RCC 7860 (cell line): Measurements from ENCODE around the gene NLRC3.

ENCODE experiments used
- DNase-seq: peaks from one replicate; pipeline ENCODE4 v3.0.0-alpha.2; 2015; ENCODE audit warnings: low spot score
- FAIRE-seq: peaks from 2 replicates; lab custom pipeline; 2012; peaks lifted over from hg19 to GRCh38; lab: Jason Lieb, UNC

NLRC3 gene

DNA sequence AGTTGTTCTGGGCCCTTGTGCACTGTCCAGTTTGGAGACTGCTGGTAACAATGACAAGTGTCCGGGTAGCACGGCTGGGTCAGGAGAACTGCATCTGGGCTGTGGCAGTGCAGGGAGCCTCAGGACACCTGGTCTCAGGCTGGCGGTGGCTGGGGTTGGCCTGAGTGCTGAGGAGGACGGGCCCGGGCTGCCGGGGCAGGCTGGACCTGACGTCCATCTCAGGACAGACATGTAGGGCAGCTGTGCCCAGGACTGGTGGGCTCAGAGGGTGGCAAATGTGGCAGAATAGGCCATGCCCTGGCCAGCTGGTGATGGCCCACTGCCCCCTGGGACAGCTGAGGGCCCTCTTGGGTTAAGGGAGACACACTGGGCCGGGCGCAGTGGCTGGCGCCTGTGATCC is 4.2 kb upstream of the NLRC3 start:
- no peak for DNase-seq
- no peak for FAIRE-seq

DNA sequence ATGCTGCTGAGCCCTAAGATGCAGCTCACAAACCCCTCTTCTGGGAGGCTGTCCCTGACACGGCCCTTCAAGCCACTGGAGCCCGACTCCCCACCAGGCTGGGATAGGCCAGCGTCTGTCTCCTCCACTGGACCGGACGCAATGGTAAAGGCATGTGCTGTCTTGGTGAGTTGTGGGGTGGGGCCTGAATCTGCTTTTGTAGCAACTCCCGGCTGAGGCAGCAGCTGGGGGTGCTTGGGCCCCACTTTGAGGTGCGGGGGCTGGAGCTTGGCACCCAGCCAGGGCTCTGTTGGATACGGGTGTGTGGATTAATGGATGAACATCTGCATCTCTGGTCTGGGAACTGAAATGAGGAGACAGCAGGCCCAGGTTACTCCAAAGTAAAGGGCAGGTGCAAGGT is 3.5 kb upstream of the NLRC3 start:
- DNase-seq (no peak), FAIRE-seq (no peak)

DNA sequence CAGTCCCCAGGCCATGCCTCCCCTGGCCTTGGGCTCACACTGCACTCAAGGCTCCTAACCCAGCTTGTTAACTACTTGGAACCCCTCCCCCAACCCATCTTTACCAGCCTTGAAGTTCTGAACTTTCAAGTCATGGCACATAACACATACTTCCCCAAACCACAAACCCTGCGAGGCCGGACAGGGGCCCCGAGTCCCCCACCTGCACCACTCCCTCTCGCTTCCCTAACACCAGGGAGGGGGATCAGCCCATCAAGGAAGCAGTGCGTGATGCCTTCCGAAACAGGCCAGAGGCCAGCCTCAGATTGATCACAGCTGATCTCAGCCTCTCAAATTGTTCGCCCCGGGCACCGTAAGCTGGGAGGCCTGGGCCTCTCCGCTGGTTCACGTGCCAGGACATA is 3.0 kb upstream of the NLRC3 start:
- FAIRE-seq (no peak), DNase-seq (no peak)

DNA sequence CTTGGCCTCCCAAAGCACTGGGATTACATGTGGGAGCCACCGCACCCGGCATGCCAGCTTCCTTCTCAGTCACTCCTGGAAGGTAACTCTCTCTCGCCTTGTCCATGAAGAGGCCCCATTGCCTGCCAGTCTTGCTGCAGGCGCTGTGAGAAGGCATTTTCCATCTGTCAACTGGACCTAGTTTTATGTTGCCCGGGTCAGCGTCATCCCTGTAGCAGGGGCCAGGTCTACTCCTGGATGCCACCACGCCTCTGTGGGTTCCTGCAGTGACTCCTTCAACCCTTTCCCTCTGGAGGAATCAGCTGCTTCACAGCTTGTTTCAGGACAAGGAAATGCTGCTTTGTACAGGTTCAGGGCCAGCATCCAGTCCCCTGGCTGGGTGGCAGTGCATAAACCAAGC is 2.6 kb upstream of the NLRC3 start:
- DNase-seq = no peak
- FAIRE-seq = no peak

DNA sequence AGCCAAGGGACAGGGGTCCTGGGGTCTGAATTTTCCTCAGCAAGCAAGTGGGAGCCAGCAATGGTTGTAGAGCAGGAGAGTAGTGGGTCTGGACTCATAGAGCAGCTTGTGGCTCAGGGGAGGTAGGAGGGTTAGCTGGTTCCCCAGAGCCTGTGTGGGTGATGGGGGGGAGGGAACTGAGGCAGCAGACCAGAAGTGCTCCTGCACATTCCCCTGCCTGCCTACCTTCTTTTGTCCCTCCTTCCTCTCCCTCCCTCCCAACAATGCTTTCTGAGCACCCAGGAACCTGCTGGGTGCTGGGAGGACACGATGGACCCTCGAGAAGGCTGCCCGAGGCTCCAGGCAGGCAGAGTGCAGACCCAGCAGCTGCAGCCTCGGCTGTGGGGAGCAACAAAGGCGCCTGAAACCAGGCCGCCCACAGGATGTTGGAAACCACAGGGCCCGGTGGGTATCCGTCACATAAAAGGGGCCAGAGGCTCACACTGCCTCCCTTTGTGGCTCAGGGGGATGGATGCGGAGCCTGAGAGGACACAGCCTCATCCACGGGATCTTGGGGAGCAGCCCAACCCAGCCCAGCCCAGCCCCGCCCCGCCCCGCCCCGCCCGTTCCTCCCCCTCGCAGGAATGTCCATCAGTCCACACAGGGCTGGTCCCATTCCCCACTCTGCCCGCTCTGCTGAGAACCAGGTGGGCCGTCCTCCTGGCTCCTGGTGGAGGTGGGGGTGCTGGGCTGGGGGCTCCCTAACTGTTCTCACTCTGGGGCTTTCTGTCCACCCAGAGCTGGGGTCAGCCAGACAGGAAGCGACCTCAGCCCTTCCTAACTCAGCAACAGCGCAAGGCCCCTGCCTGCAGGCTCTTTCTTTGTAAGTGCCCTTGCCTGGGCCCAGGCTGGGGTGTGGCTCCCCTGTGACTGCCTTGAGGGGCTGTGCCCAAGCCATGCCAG is 1.7 kb upstream of the NLRC3 start:
- DNase-seq = no peak
- FAIRE-seq = no peak

DNA sequence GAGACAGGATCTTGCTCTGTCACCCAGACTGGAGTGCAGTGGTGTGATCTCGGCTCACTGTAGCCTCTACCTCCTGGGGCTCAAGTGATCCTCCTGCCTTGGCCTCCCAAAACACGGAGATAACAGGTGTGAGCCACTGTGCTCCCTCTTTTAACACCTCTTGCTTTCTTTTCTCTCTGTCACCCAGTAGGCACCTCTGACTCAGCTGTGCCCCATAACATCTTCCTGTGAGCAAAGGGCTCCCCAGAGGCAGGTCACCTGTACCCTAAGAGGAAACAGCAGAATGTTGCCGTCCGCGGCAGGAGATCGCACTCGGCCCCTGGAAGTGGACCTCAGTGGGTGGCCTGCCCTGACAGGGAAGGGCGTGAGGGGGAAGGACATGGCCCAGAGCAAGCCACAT is 918 bp upstream of the NLRC3 start:
- FAIRE-seq (no peak), DNase-seq (no peak)

DNA sequence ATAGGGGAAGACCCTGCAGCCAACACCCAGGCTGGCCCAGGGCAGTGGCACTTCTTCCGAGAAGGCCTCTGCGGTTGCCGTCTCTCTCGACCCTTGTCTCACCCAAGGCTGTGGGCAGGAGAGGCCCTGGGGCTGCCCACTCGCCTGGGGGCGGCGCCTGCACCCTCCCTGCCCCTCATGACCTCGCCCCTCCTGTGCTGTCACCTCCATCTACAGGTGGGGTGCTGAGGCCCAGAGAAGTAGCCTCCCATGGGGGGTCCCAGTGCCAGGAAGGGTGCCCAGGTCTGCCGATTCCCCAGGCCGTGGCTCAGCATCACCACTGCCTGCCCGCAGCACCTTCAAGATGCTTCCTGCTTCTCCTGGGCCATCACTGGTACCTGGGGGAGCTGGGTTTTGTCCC is 992 bp downstream of the NLRC3 start:
- no peak for FAIRE-seq
- no peak for DNase-seq

DNA sequence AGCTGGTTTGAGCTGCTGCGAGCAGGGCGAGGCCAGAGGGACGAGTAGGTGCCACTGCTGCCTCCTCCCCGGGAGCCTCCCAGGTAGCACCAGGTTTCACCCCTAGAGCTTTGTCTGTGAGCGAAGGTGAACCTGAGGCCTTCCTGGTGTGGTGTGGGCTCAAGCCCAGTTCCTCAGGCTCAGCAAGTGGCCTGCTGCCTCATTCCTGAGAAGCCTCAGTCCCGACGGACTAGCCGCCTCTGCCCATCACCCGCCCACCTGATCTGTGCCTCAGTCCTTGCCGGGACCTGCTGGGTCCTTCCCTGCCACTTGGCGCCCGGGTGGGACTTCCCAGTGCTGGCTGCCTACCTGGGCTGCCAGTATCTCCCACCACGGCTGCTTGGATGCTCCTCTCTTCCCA is 1.7 kb downstream of the NLRC3 start:
- DNase-seq = no peak
- no peak for FAIRE-seq

DNA sequence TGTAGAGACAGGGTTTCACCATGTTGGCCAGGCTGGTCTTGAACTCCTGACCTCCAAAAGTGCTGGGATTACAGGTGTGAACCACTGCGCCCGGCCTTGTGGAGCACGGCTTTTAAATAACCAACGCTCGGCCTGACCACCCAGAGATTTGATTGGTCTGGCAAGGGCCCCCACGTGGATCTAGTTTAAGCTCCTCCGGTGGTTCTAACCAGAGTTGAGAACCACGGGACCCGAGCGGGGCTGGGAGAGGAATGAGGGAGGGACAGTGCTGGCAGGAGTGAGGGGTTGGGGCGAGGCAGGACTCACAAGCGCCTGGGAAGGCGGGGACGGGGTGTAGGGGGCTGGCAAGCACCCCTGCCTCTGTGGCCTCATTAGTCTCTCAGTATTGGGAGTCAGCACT is 3.0 kb downstream of the NLRC3 start:
- FAIRE-seq (no peak), DNase-seq (no peak)

DNA sequence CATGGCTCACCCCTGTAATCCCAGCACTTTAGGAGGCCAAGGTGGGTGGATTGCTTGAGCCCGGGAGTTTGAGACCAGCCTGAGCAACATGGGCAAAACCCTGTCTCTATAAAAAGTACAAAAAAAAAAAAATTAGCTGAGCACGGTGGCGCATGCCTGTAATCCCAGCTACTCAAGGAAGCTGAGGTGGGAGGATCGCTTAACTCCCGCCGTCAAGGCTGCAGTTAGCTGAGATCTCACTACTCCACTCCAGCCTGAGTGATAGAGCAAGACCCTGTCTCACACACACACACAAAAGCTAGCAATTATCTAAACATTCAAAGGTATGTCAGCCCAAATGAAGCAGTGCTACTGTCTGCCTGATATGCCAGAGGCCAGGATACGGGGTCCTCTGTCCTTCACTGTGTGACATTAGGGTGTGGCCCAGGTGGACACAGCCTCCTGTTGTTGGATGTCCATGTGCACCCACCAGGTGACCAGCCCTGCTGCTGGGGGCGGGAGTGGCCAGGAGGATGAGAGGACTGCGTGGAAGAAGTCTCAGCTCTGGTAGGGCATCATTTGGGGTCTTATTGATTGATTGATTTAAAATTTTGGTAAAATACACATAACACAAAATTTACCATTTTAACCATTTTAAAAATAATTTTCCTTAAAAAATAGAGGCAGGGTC is 3.9 kb downstream of the NLRC3 start:
- FAIRE-seq (no peak), DNase-seq (no peak)

DNA sequence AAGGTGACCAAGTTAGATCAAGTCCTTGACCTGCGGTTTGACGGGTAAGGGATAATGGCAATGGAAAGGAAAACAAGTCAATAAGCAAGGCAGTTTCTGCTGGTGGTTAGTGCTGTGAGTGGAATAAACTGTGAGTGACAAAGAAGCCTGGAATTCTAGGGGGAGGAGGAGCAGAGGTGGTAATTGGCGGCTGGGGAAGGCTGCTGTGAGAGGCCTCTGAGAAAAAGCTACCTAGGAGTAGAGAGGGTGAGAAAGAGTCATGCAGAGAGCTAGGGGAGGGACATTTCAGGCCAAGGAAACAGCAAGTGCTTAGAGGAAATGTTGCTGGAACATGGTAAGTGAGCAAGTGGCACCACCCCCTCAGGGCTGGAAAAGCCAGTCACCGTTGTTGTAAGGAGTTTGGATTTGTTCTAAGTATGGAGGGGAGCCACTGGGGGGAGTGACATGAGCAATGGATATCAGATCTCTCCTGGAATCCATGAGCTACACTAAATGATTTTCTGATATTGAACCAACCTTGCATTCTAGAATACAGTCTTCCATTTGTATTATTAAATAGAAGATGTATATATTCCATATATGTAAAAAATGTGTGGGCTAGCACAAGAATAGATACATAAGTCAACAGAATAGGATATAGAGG is 6.7 kb downstream of the NLRC3 start:
- DNase-seq = peak; percentile 58
- no peak for FAIRE-seq

DNA sequence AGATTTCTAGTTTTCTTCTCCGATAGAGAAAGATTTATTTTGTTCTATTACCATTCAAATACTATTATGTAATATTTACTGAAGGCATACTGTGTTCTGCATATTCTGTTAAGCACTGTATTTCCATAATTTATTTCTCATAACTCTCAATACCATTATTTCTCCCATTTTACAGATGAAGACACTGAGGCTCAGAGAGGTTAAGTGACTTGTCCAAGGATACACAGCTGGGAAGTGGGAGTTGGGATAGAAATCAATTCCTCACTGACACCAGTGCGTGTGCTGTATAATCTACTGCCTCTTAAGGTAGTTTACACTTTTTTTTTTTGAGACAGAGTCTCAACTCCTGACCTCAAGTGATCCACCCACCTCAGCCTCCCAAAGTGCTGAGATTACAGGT is 7.4 kb downstream of the NLRC3 start:
- no peak for FAIRE-seq
- no peak for DNase-seq

DNA sequence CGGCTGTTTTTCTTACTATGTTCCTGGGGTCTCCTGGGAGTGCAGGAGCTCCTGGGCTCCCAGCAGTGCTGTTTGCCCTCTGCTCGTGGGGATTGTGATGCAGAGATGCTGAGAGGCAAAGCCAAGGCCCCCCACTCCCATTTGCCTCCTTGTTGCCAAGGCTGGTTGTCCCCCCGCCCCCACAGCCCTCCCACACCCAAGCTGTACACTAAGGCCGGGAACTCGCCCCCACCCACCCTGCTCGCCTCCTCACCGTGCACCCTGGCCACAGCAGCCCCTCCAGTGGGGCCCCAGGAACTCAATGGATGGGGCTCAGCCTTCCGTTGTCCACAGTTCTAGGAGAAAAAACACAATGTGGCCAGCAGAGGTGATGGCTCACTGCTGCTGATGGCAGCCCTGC is 10.2 kb downstream of the NLRC3 start:
- no peak for FAIRE-seq
- DNase-seq = no peak

DNA sequence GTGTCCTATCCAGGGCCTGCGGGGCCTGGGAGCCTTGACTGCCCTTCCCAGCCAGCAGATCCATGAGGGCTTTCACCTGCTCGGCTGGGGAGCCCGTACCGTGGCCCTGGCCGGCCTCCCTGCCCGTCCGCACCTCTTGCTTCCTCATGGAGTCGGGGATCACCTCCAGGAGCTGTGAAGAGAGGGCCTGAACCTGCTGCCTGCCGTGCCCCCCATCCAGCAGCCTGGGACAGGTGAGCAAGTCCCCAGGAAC is 12.4 kb downstream of the NLRC3 start:
- DNase-seq (no peak), FAIRE-seq (no peak)

DNA sequence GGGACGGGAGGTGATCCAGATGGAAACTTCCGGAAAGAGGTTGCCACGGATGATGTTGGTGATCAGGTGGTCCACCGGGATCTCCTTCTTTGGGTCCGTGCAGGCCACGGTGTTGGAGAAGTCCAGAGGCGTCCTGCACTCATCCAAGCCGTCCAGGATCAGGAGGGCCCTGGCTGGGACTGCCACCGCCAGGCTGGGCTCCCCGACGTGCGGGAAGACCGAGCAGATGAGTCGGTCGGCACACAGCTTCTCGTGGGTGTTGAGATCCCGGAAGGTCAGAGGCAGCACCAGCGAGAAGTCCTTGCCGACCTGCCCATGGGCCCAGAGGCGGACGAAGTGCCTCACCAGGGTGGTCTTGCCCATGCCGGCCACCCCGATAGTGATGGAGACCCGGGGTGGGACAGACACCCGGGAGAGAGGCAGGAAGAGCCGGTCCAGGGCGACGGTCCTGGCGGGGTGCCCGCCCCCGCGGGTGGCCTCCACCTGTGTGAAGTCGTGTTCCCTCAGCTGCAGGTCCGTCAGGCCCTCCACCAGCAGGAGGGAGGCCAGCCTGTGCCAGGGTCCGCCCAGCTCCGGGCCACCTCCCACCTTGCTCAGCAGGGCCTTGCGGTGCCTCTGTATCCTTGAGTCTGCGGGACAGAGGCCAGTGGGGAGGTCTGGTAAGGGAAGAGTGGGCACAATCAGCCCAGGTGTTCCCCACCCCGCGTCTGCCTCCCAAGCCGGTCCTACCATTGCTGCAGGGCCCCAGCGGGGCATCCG is 12.9 kb downstream of the NLRC3 start:
- FAIRE-seq (no peak), DNase-seq (no peak)

DNA sequence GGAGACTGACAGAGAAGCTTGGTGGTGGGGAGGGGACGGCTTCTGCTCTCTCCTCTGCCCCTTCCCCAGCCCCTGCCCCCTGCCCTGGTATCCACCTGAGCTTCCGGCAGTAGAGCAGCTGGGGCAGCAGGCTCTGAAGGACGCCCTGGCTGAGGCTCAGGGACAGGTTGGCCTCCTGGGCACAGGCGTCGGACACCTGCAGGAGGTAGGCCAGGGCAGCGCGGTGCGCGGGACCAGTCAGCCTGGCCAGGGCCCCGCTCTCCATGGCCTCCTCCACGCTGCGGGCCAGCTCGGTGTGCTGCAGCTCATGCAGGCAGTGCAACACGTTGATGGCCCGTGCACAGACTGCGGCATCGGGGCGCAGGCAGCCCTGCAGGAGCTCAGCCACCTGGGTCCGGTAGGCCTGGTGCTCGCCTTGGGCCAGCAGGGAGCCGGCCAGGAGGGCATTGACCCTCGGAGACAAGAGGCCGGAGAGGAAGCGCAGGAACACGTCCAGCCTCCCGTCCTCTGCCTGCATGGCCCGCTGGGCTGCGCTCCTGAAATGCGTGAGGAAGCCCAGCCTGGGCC is 14.2 kb downstream of the NLRC3 start:
- DNase-seq (no peak), FAIRE-seq (no peak)

DNA sequence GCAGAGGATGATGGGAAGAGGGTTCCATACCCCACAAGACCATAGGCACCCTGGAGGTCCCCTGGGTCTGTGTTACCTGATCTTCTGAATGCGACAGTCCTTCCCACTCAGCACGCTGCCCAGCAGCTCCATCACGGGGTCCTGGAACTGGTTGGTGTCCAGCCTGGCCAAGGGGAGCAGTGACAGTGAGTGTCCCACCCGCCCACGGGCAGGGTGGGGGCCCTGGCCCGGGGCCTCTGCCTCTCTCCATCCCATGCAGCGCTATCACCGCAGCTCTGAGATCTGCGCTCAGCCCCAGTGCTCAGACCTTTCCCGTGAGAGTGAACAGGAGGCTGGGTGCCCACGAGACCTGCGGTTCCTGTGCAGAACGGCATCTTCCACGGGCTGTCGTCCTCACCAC is 15.6 kb downstream of the NLRC3 start:
- FAIRE-seq = no peak
- no peak for DNase-seq

DNA sequence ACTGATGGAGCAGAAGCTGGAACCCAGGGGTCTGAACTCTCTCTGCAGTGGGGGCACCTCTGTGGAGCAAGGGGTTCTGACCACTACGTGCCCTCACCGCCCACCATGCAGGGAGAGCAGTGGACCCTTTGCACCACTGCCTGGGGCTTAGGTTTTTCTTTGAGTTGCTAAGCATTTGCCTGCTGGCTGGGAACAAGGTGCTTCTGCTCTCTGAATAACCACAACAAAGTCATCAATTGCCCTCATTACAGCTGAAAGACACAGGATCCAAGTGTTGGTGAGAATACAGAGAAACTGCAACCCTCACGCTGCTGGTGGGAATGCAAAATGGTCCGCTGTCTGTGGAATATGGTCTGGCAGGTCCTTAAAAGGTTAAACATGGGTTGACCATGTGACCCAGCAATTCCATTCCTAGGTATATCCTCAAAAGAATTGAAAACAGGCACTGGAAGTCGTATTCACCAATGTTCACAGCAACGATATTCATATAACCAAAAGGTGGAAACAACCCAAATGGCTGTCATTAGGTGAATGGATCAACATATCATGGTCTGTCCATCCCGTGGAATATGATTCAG is 22.8 kb downstream of the NLRC3 start:
- no peak for FAIRE-seq
- no peak for DNase-seq

DNA sequence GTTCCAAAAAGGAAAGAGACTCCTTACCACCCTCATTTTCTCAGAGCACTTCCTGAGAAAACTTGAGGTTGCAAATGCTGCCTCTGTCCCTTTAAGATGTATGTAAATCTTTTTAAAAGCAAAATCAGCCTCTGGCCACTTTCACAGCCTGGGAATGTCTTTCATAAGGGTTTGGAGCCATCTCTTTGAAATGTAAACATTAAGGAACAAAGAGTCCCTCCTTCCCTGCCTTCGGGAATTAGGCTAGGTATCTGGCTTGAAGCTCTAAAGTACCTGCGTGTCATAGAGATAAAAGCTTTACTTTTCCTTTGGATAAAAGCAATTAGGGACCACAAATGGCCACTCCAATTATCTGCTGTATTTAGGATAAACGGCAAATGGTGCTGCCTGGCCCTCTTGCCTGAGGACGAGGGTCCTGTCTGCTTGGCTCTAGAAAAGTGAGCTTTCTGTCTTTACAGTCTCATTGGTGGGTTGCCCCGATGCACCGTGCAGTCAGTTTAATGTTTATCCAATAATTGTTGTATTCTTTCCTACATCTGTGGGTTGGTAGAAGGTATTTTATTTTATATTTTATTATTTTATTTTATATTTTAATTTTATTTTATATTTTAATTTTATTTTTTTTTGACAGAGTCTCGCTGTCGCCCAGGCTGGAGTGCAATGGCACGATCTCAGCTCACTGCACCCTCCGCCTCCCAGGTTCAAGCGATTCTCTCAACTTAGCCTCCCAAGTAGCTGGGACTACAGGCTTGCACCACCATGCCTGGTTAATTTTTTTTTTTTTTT is 23.9 kb downstream of the NLRC3 start:
- DNase-seq (no peak), FAIRE-seq (no peak)
